NT2/D1 (cell line): ENCODE results near the gene VTCN1.
"Not testable (repeated sequence)": the region's sequence is repeated elsewhere in the genome, so short reads cannot be mapped to it uniquely, and the experiment has no call there.

Experiments used
- SUZ12 ChIP-seq: IDR thresholded peaks from 2 replicates; pipeline ENCODE4 v1.6.1; 2011; ENCODE audit not compliant: insufficient read length, insufficient read depth; ENCODE audit errors: extremely low read depth
- YY1 ChIP-seq: IDR thresholded peaks from 2 replicates; pipeline ENCODE4 v1.6.1; 2011; ENCODE audit not compliant: insufficient read length, insufficient read depth
- ZNF274 ChIP-seq: IDR thresholded peaks from 2 replicates; pipeline ENCODE4 v1.6.1; 2011; ENCODE audit warnings: mild to moderate bottlenecking, low read depth, low read length

DNA sequence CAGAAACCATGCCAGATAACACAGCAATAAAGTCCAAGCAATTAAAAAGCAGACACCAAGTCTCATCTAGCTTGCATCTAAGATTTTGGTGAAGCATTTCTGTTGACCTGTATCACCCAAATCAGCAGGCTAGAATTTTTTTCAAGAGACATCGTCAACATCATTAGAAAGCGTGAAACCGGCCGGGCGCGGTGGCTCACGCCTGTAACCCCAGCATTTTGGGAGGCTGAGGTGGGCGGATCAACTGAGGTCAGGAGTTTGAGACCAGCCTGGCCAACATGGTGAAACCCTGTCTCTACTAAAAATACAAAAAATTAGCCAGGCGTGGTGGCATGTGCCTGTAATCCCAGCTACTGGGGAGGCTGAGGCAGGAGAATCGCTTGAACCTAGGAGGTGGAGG lies 91.6 kb downstream of the VTCN1 start:
- TF ChIP-seq ZNF274, YY1, SUZ12: not testable (repeated sequence)
